ENCODE results near the gene PRDM16. TPM values are rescaled to one million over a fixed set of nuclear protein-coding genes. Genes with fewer than 3 reads are reported as not detected.

Gene PRDM16
- total RNA-seq, 1 donor from 2014 or later = 21.4 TPM

DNA sequence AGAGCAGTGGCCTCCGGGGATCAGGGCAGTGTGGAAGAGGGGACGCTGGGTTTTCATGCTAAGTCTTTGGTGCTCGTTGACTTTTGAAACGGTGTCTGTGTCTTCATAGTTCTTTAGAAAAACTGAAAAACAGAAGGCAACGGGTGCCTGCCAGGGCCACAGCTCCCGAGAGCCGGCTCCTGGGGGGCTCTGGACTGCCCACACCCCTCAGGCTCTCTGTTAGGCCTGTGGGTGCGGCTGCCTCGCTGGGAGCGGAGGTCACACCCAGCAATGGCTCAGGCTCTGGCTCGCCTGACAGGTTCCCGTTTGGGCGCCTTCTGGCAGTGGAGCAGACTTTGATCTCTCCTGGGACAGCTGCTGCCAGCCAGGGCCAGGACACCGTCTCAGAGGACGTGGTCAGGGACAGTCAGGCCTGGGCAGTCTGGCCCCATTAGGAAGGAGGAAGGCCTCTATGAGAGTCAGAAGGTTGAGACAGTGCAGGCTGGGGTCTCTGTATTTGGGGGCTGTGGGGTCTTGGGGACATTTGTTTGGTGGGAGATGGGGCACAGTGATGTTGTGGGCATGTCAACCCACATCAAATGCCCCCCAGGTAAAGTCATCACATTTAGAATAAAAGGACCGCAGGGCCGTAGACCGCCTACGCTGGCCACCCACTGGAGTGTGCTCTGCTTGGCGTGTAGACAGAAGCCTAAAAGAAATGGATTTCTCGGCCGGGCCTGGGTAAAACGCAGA lies 391.1 kb downstream of the PRDM16 start:
- Mint-ChIP-seq H3K4me3 (ENCODE audit: unreplicated experiment) (no peak overlapping the region), H3K27ac (ENCODE audit: unreplicated experiment) (no peak overlapping the region), H3K9me3 (ENCODE audit: unreplicated experiment) (no peaks in the 10 kb centered on the region), H3K36me3 (ENCODE audit: low read depth, unreplicated experiment) (no peaks in the 10 kb centered on the region), H3K4me1 (ENCODE audit: unreplicated experiment) (peaks cover 15% of the 10 kb centered on the region), H3K27me3 (ENCODE audit: unreplicated experiment) (peaks cover 4% of the 10 kb centered on the region)
- no peak for DNase-seq (ENCODE audit: low spot score)
- TF ChIP-seq, protein P1, sequence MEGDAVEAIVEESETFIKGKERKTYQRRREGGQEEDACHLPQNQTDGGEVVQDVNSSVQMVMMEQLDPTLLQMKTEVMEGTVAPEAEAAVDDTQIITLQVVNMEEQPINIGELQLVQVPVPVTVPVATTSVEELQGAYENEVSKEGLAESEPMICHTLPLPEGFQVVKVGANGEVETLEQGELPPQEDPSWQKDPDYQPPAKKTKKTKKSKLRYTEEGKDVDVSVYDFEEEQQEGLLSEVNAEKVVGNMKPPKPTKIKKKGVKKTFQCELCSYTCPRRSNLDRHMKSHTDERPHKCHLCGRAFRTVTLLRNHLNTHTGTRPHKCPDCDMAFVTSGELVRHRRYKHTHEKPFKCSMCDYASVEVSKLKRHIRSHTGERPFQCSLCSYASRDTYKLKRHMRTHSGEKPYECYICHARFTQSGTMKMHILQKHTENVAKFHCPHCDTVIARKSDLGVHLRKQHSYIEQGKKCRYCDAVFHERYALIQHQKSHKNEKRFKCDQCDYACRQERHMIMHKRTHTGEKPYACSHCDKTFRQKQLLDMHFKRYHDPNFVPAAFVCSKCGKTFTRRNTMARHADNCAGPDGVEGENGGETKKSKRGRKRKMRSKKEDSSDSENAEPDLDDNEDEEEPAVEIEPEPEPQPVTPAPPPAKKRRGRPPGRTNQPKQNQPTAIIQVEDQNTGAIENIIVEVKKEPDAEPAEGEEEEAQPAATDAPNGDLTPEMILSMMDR (IDR thresholded peaks at IDR 0.05; ENCODE audit: unreplicated experiment) = no peak

DNA sequence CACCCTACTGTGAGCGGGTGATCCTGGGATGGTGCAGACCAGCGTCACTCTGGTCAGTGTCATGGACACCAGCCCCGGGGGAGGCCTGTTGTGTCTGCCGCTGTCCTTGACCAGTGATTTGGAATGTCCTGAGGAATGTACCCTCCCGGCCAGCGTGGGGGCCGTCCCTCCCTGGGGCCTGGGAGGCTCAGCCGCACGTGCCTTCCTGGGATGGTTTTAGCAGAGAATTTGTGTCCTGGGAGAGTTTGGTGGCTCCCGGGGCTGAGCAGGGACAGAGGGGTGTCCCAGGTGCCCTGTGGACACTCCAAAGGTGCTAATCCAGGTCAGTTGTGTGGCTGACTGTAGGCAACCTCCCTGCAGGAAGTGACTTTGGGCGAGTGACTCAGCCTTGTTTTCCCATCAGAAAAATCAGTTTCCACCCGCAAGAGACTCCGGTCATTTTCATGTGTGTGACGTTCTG lies 391.7 kb downstream of the PRDM16 start:
- Mint-ChIP-seq H3K27ac (ENCODE audit: unreplicated experiment) (no peak overlapping the region), H3K36me3 (ENCODE audit: low read depth, unreplicated experiment) (no peaks in the 10 kb centered on the region), H3K27me3 (ENCODE audit: unreplicated experiment) (peaks cover 5% of the 10 kb centered on the region), H3K4me3 (ENCODE audit: unreplicated experiment) (no peak overlapping the region), H3K4me1 (ENCODE audit: unreplicated experiment) (peaks cover 15% of the 10 kb centered on the region), H3K9me3 (ENCODE audit: unreplicated experiment) (no peaks in the 10 kb centered on the region)
- TF ChIP-seq, protein P1 (IDR thresholded peaks at IDR 0.05; ENCODE audit: unreplicated experiment) = no peak
- DNase-seq (ENCODE audit: low spot score) = no peak

DNA sequence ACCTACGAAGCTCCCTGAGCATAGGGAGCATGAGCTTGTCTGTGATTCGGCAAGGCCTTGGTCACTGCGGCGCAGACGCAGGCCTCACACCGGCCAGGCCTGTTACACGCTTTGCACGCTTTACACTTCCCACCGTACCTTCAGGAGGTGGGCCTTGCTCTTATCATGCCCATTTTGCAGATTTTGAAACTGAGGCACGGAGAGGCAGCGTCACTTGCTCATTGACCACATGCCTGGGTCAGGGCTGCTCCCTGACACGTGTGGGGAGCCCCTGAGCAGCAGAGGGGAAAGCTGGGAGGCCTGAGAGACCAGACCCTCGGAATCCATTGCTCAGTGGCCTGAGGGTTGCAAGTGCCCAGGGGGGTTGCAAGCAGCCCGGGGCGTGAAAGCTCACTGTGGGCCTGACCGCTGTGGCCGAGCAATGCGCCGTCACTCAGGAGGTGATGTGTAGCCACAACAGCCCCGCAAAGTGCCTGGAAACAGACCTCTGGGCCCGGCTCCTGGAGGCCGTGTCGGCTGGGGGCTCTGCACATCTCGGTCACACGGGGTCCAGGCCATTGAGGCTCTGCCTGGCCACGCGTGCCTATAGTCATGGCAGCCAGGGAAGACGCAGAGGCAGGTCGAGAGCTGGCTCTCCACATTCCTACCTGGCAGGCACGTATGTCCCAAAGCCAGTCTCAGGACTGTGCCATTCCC lies 392.4 kb downstream of the PRDM16 start:
- Mint-ChIP-seq H3K27ac (ENCODE audit: unreplicated experiment) (no peak overlapping the region), H3K4me1 (ENCODE audit: unreplicated experiment) (peaks cover 15% of the 10 kb centered on the region), H3K36me3 (ENCODE audit: low read depth, unreplicated experiment) (no peaks in the 10 kb centered on the region), H3K27me3 (ENCODE audit: unreplicated experiment) (peaks cover 6% of the 10 kb centered on the region), H3K9me3 (ENCODE audit: unreplicated experiment) (no peaks in the 10 kb centered on the region), H3K4me3 (ENCODE audit: unreplicated experiment) (no peak overlapping the region)
- TF ChIP-seq, protein P1 (IDR thresholded peaks at IDR 0.05; ENCODE audit: unreplicated experiment) = no peak
- no peak for DNase-seq (ENCODE audit: low spot score)

DNA sequence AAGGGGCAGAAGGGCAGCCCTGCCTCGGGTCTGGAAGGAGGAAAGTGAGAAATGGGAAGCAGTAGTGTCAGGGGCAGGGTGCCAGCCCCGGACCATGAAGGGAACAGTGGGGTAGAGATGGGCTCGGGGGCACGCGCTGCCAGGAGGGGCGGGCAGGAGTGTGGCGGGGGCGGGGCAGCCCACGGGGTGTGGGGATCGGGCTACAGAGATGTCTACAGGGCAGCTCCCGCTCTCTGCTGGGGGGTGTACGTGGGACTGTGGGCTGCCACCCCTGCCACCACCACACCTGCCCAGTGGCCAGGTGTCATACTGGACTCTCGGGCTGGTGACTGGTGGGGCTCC lies 392.9 kb downstream of the PRDM16 start:
- Mint-ChIP-seq H3K4me1 (ENCODE audit: unreplicated experiment) (peaks cover 15% of the 10 kb centered on the region), H3K27ac (ENCODE audit: unreplicated experiment) (no peak overlapping the region), H3K4me3 (ENCODE audit: unreplicated experiment) (no peak overlapping the region), H3K9me3 (ENCODE audit: unreplicated experiment) (no peaks in the 10 kb centered on the region), H3K36me3 (ENCODE audit: low read depth, unreplicated experiment) (no peaks in the 10 kb centered on the region), H3K27me3 (ENCODE audit: unreplicated experiment) (peaks cover 6% of the 10 kb centered on the region)
- TF ChIP-seq, protein P1 (IDR thresholded peaks at IDR 0.05; ENCODE audit: unreplicated experiment) = no peak
- no peak for DNase-seq (ENCODE audit: low spot score)
